Gastroesophageal sphincter (tissue), 4 donors: ENCODE results near the gene SLC17A9. TPM values are rescaled to one million over a fixed set of nuclear protein-coding genes. Genes with fewer than 3 reads are reported as not detected.
A peak's percentile ranks its signal among the peaks of the same experiment; 100 is the strongest.

Experiments
- ATAC-seq: fragments of 150-250 bp; one replicate; pipeline ENCODE4 v1.9.1; 2016; ENCODE audit warnings: mild to moderate bottlenecking, moderate library complexity
- H3K27ac ChIP-seq, 4 donors: fragments of 200-600 bp; sonication (generic) in 3 of 4; 1 replicate in 3 of 4; 2 replicates in 1 of 4; pipeline ENCODE4 v1.5.1; 2016 to 2019
- H3K27me3 ChIP-seq: fragments of 200-600 bp; sonication (generic); one replicate; pipeline ENCODE4 v1.5.1; 2019
- H3K36me3 ChIP-seq, 2 donors: fragments of 200-600 bp; sonication (generic); one replicate each; pipeline ENCODE4 v1.5.1; 2019; ENCODE audit warnings: control low read depth in 1 of 2
- H3K4me1 ChIP-seq, 3 donors: fragments of 200-600 bp; sonication (generic); 1 replicate in 2 of 3; 2 replicates in 1 of 3; pipeline ENCODE4 v1.5.1; 2016 to 2019; ENCODE audit warnings: control low read depth in 2 of 3
- H3K4me3 ChIP-seq, 2 donors: fragments of 200-600 bp; sonication (generic); one replicate each; pipeline ENCODE4 v1.5.1; 2019; ENCODE audit warnings: mild to moderate bottlenecking in 1 of 2, moderate library complexity in 1 of 2
- H3K9me3 ChIP-seq, 3 donors: fragments of 200-600 bp; sonication (generic); one replicate each; pipeline ENCODE4 v1.5.1; 2017 to 2019; ENCODE audit warnings: control low read depth in 2 of 3
- CTCF ChIP-seq, 4 experiments: fragments of 200-600 bp in 2 of 4; fragments of 450-650 bp in 2 of 4; sonication (generic) in 1 of 4; IDR thresholded peaks; one replicate each; pipeline ENCODE4 v1.5.1; 2017 to 2019; ENCODE audit warnings: antibody characterized with exemption in 4 of 4, mild to moderate bottlenecking in 2 of 4, moderate library complexity in 2 of 4
- EP300 ChIP-seq: sonication (generic); formaldehyde crosslinking; IDR thresholded peaks from one replicate; pipeline ENCODE4 v1.6.1; 2017; ENCODE audit warnings: antibody characterized with exemption, mild to moderate bottlenecking
- POLR2A ChIP-seq, 2 donors: fragments of 450-650 bp; IDR thresholded peaks; one replicate each; pipeline ENCODE4 v1.6.1; 2017; ENCODE audit warnings: antibody characterized with exemption in 2 of 2, mild to moderate bottlenecking in 2 of 2, moderate library complexity in 1 of 2
- POLR2AphosphoS5 ChIP-seq: sonication (generic); formaldehyde crosslinking; IDR thresholded peaks from one replicate; pipeline ENCODE4 v1.6.1; 2017; ENCODE audit warnings: antibody characterized with exemption
- WGBS, 2 donors: methylation state at CpG; one replicate each; pipeline ENCODE4 v1.1.5; 2018; ENCODE audit warnings: low coverage in 1 of 2; 5-methylcytosine and 5-hydroxymethylcytosine counted together
- total RNA-seq, 4 donors: library from RNA; depleted of rRNA; stranded (reverse); fragments of >200 nt; gene quantifications; one replicate each; pipeline ENCODE4 v1.1.0, GENCODE V29; 2016

The SLC17A9 gene
- total RNA-seq, 4 donors from 2014 or later: 1.3 to 4.6 (median 2.8) TPM

- WGBS, 2 donors: no CpG with 5 or more reads among the region's 24 CpGs
- H3K27me3 ChIP-seq: peaks cover 100% of the 10 kb centered on the region
- ATAC-seq: no peak
- H3K4me1 ChIP-seq: peaks cover 0 to 52% (median 14%) of the 10 kb centered on the region in 3 donors
- no peak for TF ChIP-seq POLR2A (IDR thresholded peaks at IDR 0.05)
- H3K4me3 ChIP-seq: peak overlapping the region in 1 of 2 donors; percentile 26
- no peak overlapping the region for H3K27ac ChIP-seq
- peaks cover 0 to under 1% (median 0%) of the 10 kb centered on the region in 3 donors for H3K9me3 ChIP-seq
- H3K36me3 ChIP-seq: no peaks in the 10 kb centered on the region
Observed at GRCh38 chr20:63007360-63007645, 54.8 kb downstream of the SLC17A9 start.

- Histone ChIP-seq H3K27ac (no peak overlapping the region), H3K4me3 (no peak overlapping the region), H3K27me3 (peaks cover 100% of the 10 kb centered on the region), H3K36me3 (no peaks in the 10 kb centered on the region), H3K4me1 (peaks cover 0 to 52% (median 14%) of the 10 kb centered on the region in 3 donors), H3K9me3 (peaks cover 0 to 7% (median 0%) of the 10 kb centered on the region in 3 donors)
- TF ChIP-seq EP300 (no peak), POLR2AphosphoS5 (no peak), CTCF (IDR thresholded peaks at IDR 0.05) (no peak), POLR2A (IDR thresholded peaks at IDR 0.05) (no peak)
- no CpG with 5 or more reads among the region's 46 CpGs for WGBS, 2 donors
- no peak for ATAC-seq
Observed at GRCh38 chr20:63007646-63008488, 55.4 kb downstream of the SLC17A9 start.

GRCh38 chr20:63008541-63009044 is 56.1 kb downstream of the SLC17A9 start:
- no peak overlapping the region for H3K27ac ChIP-seq
- ATAC-seq: peak; percentile 15
- WGBS, 2 donors: 0 to 7% methylated on average over 4 to 5 of the region's 21 CpGs
- peaks cover 0 to 14% (median 0%) of the 10 kb centered on the region in 3 donors for H3K9me3 ChIP-seq
- no peak overlapping the region for H3K4me3 ChIP-seq
- H3K36me3 ChIP-seq: no peaks in the 10 kb centered on the region
- TF ChIP-seq EP300 (no peak), CTCF (IDR thresholded peaks at IDR 0.05) (no peak), POLR2AphosphoS5 (no peak), POLR2A (IDR thresholded peaks at IDR 0.05) (no peak)
- H3K27me3 ChIP-seq: peaks cover 100% of the 10 kb centered on the region
- peaks cover 0 to 52% (median 14%) of the 10 kb centered on the region in 3 donors for H3K4me1 ChIP-seq

- Histone ChIP-seq H3K27me3 (peaks cover 100% of the 10 kb centered on the region), H3K9me3 (peaks cover 0 to 21% (median 0%) of the 10 kb centered on the region in 3 donors), H3K36me3 (no peaks in the 10 kb centered on the region), H3K4me3 (no peak overlapping the region), H3K4me1 (peaks cover 0 to 52% (median 14%) of the 10 kb centered on the region in 3 donors), H3K27ac (no peak overlapping the region)
- ATAC-seq: peak; percentile 78
- WGBS, 2 donors: no CpG with 5 or more reads among the region's 54 CpGs
- TF ChIP-seq POLR2AphosphoS5: no peak
- peak in 3 of 4 experiments; percentile 95 to 97 (median 96) for TF ChIP-seq CTCF (IDR thresholded peaks at IDR 0.05)
Observed at GRCh38 chr20:63009045-63009961, 56.8 kb downstream of the SLC17A9 start.
